Endothelial cell of umbilical vein (primary cell): ENCODE measurements around the gene FOXD2.

Experiments used
- EZH2 ChIP-seq: IDR thresholded peaks from 2 replicates; pipeline ENCODE4 v1.6.1; 2012; ENCODE audit warnings: borderline replicate concordance, low read depth, mild to moderate bottlenecking, moderate library complexity, low read length, inconsistent platforms; ENCODE audit not compliant: severe bottlenecking
- JUN ChIP-seq: IDR thresholded peaks from 2 replicates; pipeline ENCODE4 v1.6.1; 2011; ENCODE audit warnings: borderline replicate concordance, low read depth; ENCODE audit not compliant: insufficient read length, insufficient read depth
- MYC ChIP-seq: IDR thresholded peaks from one replicate; pipeline ENCODE4 v1.6.1; 2011; ENCODE audit warnings: mild to moderate bottlenecking, low read depth, low read length
- POLR2A ChIP-seq: IDR thresholded peaks from 2 replicates; pipeline ENCODE4 v1.6.1; 2012; ENCODE audit warnings: low read depth, mild to moderate bottlenecking, control low read depth, low read length
- POLR2AphosphoS5 ChIP-seq: IDR thresholded peaks from 2 replicates; pipeline ENCODE4 v1.6.1; 2012; ENCODE audit warnings: low read depth, mild to moderate bottlenecking, control low read depth, low read length, moderate library complexity; ENCODE audit not compliant: insufficient read depth
- TF ChIP-seq, protein P1 (sequence below), 2 donors: IDR thresholded peaks; 1 replicate in 1 of 2; 2 replicates in 1 of 2; pipeline ENCODE4 v1.5.1; 2011; ENCODE audit warnings: low read length in 2 of 2, mild to moderate bottlenecking in 2 of 2, moderate library complexity in 2 of 2, control low read depth in 1 of 2, inconsistent platforms in 1 of 2, low read depth in 1 of 2; ENCODE audit not compliant: insufficient read depth in 1 of 2; ENCODE audit errors: extremely low read depth in 1 of 2
- TF ChIP-seq, protein P2 (sequence below): IDR thresholded peaks from 2 replicates; pipeline ENCODE4 v1.6.1; 2011; ENCODE audit not compliant: insufficient read depth, insufficient read length

DNA sequence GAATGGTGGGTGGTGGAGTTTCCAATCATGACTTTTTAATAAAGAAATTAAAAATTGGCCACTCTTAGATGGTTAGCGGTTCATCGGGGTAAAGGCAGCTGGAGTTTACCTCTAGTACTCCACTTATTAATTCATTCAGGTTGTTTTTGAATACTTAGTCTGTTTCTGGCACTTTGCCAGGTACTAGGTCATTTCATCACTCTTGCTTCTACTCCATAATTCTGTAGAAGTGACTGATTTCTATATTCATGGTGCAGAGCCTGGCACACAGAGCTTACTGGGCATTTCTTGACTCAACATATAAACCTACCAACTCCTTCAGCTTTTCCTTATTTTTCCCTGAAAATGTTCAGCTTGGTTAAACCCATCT, 31.5 kb downstream of the FOXD2 start:
- TF ChIP-seq, protein P1, sequence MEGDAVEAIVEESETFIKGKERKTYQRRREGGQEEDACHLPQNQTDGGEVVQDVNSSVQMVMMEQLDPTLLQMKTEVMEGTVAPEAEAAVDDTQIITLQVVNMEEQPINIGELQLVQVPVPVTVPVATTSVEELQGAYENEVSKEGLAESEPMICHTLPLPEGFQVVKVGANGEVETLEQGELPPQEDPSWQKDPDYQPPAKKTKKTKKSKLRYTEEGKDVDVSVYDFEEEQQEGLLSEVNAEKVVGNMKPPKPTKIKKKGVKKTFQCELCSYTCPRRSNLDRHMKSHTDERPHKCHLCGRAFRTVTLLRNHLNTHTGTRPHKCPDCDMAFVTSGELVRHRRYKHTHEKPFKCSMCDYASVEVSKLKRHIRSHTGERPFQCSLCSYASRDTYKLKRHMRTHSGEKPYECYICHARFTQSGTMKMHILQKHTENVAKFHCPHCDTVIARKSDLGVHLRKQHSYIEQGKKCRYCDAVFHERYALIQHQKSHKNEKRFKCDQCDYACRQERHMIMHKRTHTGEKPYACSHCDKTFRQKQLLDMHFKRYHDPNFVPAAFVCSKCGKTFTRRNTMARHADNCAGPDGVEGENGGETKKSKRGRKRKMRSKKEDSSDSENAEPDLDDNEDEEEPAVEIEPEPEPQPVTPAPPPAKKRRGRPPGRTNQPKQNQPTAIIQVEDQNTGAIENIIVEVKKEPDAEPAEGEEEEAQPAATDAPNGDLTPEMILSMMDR (IDR thresholded peaks at IDR 0.05; ENCODE audit: extremely low read depth in 1 of 2, insufficient read depth in 1 of 2, low read depth in 1 of 2, low read length in 2 of 2): no peak
- TF ChIP-seq POLR2A (no peak), MYC (no peak), POLR2AphosphoS5 (no peak), JUN (no peak), EZH2 (no peak)
- TF ChIP-seq, protein P2, sequence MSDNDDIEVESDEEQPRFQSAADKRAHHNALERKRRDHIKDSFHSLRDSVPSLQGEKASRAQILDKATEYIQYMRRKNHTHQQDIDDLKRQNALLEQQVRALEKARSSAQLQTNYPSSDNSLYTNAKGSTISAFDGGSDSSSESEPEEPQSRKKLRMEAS: no peak
